SH-SY5Y (cell line): Measurements from ENCODE around the gene PCDHGB5.
"Not testable (repeated sequence)": the region's sequence is repeated elsewhere in the genome, so short reads cannot be mapped to it uniquely, and the experiment has no call there.

Source experiments
- GATA2 ChIP-seq: IDR thresholded peaks from 2 replicates; pipeline ENCODE4 v1.6.1; 2011; ENCODE audit warnings: mild to moderate bottlenecking, low read depth, low read length
- GATA3 ChIP-seq: IDR thresholded peaks from 2 replicates; pipeline ENCODE4 v1.6.1; 2011; ENCODE audit warnings: low read depth, mild to moderate bottlenecking, low read length, moderate library complexity

PCDHGB5 gene

GRCh38 chr5:141369994-141370848, 27.5 kb upstream of the PCDHGB5 start, which contains the start of gene PCDHGB3:
Gene PCDHGB3 (plus strand): TSS chr5:141370242. CDS start chr5:141370395, 153 bp downstream.
- TF ChIP-seq GATA2 (no peak), GATA3 (no peak)

- TF ChIP-seq GATA3 (no peak), GATA2 (no peak)
Measured at GRCh38 chr5:141371572-141372475, 25.9 kb upstream of the PCDHGB5 start.

- no peak for TF ChIP-seq GATA2
- TF ChIP-seq GATA3 = no peak
Measured at GRCh38 chr5:141373673-141374317, 24.0 kb upstream of the PCDHGB5 start, which contains the start of gene PCDHGA6. Gene PCDHGA6 (plus strand): TSS chr5:141373891. CDS start chr5:141374084, 193 bp downstream.

- TF ChIP-seq GATA3 = no peak
Measured at GRCh38 chr5:141374627-141375026, 23.1 kb upstream of the PCDHGB5 start.

- TF ChIP-seq GATA2 (no peak; the same call in 1 of the 2 replicates), GATA3 (no peak)
Measured at GRCh38 chr5:141382469-141383294, 15.1 kb upstream of the PCDHGB5 start, which contains the start of gene PCDHGA7. Gene PCDHGA7 (plus strand): TSS chr5:141382742. CDS start chr5:141382900, 158 bp downstream.

- no peak for TF ChIP-seq GATA2
- TF ChIP-seq GATA3 = no peak
Measured at GRCh38 chr5:141383345-141383744, 14.4 kb upstream of the PCDHGB5 start.

GRCh38 chr5:141384471-141385267, 13.1 kb upstream of the PCDHGB5 start:
- TF ChIP-seq GATA2 (no peak), GATA3 (no peak)

GRCh38 chr5:141387557-141388311, 10.0 kb upstream of the PCDHGB5 start, which contains the start of gene PCDHGB4:
Gene PCDHGB4 (plus strand): TSS chr5:141387698. CDS start chr5:141387885, 187 bp downstream.
- TF ChIP-seq GATA3, GATA2: not testable (repeated sequence)

GRCh38 chr5:141388661-141389060, 9.1 kb upstream of the PCDHGB5 start:
- TF ChIP-seq GATA3 = no peak
- no peak for TF ChIP-seq GATA2

GRCh38 chr5:141389153-141390042, 8.3 kb upstream of the PCDHGB5 start:
- TF ChIP-seq GATA2 = no peak
